Measurements from ENCODE around the gene RTL10.

RTL10 gene

DNA sequence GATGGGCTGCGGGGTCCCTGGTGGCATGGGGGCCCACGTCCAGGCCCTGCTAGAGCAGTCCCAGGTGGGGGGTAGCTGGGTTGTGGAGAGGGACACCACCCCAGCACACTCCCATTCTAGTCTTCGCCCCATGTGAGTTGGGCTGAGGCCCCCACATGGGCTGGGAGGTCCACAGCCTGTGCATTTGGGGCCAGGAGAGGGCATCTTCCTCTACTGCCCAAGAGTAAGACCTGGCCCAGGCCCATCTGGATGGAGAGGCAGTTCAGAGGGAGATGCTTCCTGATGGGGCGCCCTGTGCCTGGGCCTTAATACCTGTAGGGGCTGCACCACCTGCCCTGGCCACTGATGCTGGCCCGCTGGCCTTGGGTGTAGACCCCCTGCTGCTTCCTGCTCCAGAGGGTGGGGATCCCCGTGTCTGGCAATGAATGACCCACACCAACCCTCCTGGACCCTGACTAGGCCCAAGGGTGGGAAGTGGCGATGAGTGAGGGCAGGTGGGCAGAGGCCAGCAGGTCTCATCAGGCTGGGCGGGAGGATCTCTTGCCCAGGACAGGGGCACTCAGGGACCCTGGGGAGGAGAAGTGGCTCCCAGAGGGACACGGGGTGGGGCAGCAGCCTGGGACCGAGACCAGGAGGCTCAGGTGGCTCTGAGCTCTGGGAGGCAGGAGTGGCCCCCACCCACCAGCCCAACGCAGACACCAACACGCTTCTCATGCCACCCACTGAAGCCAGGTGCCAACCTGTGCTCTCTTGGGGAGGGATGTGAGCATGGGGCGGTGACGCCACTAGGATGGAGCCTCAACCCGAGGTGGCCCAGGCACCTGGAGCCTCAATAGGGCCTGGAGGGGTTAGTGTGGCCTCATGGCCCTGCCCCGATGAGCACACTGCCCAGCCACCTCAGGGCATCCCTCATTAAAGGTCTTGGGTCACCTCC lies 17.4 kb upstream of the RTL10 start:
- H3K27me3 ChIP-seq (replicated peaks; ENCODE audit: insufficient read depth, low read length), result no peaks in the 10 kb centered on the region
- no peaks in the 10 kb centered on the region for H3K9me2 ChIP-seq (replicated peaks; ENCODE audit: insufficient read depth, low read length)
- no peaks in the 10 kb centered on the region for H4K20me1 ChIP-seq (ENCODE audit: insufficient read depth, low read length)
- H3K36me3 ChIP-seq (replicated peaks; ENCODE audit: insufficient read depth, low read length), result no peaks in the 10 kb centered on the region
- H3K79me2 ChIP-seq (ENCODE audit: low read length), result no peaks in the 10 kb centered on the region
- H3K9ac ChIP-seq (ENCODE audit: low read length), result no peak overlapping the region
- H2AFZ ChIP-seq (ENCODE audit: low read length), result no peak overlapping the region
- TF ChIP-seq EZH2phosphoT487 (IDR thresholded peaks at IDR 0.05; ENCODE audit: low read length), result no peak
- TF ChIP-seq EZH2 (optimal IDR thresholded peaks at IDR 0.05; ENCODE audit: low read depth, low read length), result no peak
- TF ChIP-seq, protein P1, sequence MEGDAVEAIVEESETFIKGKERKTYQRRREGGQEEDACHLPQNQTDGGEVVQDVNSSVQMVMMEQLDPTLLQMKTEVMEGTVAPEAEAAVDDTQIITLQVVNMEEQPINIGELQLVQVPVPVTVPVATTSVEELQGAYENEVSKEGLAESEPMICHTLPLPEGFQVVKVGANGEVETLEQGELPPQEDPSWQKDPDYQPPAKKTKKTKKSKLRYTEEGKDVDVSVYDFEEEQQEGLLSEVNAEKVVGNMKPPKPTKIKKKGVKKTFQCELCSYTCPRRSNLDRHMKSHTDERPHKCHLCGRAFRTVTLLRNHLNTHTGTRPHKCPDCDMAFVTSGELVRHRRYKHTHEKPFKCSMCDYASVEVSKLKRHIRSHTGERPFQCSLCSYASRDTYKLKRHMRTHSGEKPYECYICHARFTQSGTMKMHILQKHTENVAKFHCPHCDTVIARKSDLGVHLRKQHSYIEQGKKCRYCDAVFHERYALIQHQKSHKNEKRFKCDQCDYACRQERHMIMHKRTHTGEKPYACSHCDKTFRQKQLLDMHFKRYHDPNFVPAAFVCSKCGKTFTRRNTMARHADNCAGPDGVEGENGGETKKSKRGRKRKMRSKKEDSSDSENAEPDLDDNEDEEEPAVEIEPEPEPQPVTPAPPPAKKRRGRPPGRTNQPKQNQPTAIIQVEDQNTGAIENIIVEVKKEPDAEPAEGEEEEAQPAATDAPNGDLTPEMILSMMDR (IDR thresholded peaks at IDR 0.05; ENCODE audit: low read length), result no peak
- no peak overlapping the region for H3K4me3 ChIP-seq (ENCODE audit: low read length)
- H3K4me1 ChIP-seq (ENCODE audit: low read length), result no peaks in the 10 kb centered on the region
- H3F3A ChIP-seq (ENCODE audit: insufficient read depth, low read length), result no peaks in the 10 kb centered on the region
- H3K27ac ChIP-seq (ENCODE audit: low read length), result no peak overlapping the region
- no peaks in the 10 kb centered on the region for H3K9me3 ChIP-seq (replicated peaks; ENCODE audit: insufficient read depth, low read length)
- no peak for DNase-seq
- H3K4me2 ChIP-seq (ENCODE audit: low read depth, low read length), result no peak overlapping the region

DNA sequence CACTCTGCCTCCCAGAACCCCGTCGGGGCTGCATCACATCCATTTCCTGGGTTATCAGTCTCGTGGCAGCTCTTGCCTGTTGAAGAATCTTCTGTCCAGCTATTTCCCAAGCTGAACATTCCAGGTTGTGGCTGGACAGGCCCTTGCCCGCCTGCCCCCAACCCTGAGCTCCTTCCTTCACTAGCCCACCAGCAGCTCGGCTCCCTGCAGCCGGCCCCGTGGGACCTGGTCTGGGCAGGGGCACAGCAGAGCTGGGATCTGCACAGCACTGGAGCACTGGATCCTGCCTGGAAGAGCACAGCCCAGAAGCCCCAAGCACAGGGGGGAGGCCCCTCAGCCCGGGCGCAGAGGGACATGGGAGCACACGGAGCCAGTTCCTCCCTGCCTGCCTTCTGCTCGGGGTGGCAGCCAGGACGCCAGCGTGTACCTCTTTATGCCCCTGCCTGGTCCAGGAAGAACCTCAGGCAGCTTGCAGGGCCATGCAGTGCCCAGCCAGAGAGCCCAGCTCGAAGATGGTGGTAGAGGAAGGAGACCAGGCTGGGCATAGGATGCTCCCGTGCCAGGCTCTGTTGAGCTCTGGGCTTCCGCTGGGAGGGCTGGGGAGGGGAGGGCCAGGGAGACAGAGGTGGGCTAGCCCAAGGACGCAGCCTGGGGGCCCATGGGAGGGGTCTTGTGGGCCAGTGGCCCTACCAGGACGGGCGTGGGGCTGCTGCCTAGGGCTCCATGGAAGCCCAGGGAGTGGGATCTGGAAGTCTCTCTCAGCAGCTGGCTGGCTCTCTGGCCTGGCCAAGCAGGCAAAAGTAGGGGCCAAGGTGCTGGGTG lies 16.6 kb upstream of the RTL10 start:
- Histone ChIP-seq H3K9ac (ENCODE audit: low read length) (no peak overlapping the region), H3K27ac (ENCODE audit: low read length) (no peak overlapping the region), H3K4me1 (ENCODE audit: low read length) (no peaks in the 10 kb centered on the region), H3K4me3 (ENCODE audit: low read length) (no peak overlapping the region), H3F3A (ENCODE audit: insufficient read depth, low read length) (no peaks in the 10 kb centered on the region), H3K9me3 (replicated peaks; ENCODE audit: insufficient read depth, low read length) (no peaks in the 10 kb centered on the region), H3K9me2 (replicated peaks; ENCODE audit: insufficient read depth, low read length) (no peaks in the 10 kb centered on the region), H3K79me2 (ENCODE audit: low read length) (no peaks in the 10 kb centered on the region), H3K36me3 (replicated peaks; ENCODE audit: insufficient read depth, low read length) (no peaks in the 10 kb centered on the region), H3K4me2 (ENCODE audit: low read depth, low read length) (no peak overlapping the region), H3K27me3 (replicated peaks; ENCODE audit: insufficient read depth, low read length) (no peaks in the 10 kb centered on the region), H2AFZ (ENCODE audit: low read length) (no peak overlapping the region), H4K20me1 (ENCODE audit: insufficient read depth, low read length) (no peaks in the 10 kb centered on the region)
- TF ChIP-seq, protein P1 (IDR thresholded peaks at IDR 0.05; ENCODE audit: low read length), result no peak
- TF ChIP-seq EZH2phosphoT487 (IDR thresholded peaks at IDR 0.05; ENCODE audit: low read length) (no peak), EZH2 (optimal IDR thresholded peaks at IDR 0.05; ENCODE audit: low read depth, low read length) (no peak)
- no peak for DNase-seq

DNA sequence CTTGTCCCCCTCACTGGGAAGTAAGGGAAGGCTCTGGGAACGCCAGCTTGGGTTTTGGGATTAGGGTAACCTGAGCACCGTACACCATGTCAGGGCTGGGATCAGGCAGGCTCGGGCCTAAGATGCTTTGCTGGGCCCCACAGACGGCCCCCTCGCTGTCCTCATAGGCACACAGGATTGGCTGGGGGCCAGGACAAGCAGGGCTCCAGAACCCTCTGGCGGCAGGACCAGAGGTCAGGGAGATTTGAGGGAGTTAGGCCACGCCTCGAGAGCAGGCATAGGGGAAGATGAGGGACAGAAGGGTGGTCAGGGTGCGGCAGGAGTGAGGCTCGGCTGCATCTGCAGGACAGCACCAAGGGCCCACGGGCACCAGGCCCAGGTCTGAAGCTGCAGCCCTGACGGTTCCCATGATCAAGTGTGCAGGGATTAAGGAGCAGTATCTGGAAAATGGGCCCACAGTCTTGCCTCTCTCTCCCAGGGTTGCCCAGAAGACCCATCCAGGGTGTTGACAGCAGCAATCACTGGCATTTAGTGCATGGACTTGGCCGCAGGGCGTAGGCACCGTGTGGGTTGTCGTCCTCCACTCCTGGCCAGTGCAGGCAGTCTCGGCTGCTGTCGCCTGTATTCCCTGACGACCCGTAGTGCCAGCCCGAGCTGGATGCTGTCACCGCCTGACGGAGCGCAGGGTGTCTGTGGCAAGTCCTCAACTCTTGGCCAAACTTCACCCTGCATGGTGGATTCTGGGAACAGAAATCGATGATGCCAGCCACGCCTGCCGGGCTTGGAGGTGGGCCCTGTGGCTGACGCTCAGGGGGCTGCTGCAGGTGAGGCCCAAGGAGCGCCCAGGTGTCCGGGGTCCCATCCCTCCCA lies 15.7 kb upstream of the RTL10 start:
- H3K9ac ChIP-seq (ENCODE audit: low read length), result no peak overlapping the region
- H3K27ac ChIP-seq (ENCODE audit: low read length), result no peak overlapping the region
- H3F3A ChIP-seq (ENCODE audit: insufficient read depth, low read length), result no peaks in the 10 kb centered on the region
- H3K4me1 ChIP-seq (ENCODE audit: low read length), result no peaks in the 10 kb centered on the region
- no peaks in the 10 kb centered on the region for H3K36me3 ChIP-seq (replicated peaks; ENCODE audit: insufficient read depth, low read length)
- H3K9me3 ChIP-seq (replicated peaks; ENCODE audit: insufficient read depth, low read length), result no peaks in the 10 kb centered on the region
- no peak overlapping the region for H2AFZ ChIP-seq (ENCODE audit: low read length)
- no peak for DNase-seq
- H3K4me3 ChIP-seq (ENCODE audit: low read length), result no peak overlapping the region
- no peaks in the 10 kb centered on the region for H3K27me3 ChIP-seq (replicated peaks; ENCODE audit: insufficient read depth, low read length)
- no peaks in the 10 kb centered on the region for H4K20me1 ChIP-seq (ENCODE audit: insufficient read depth, low read length)
- TF ChIP-seq, protein P1 (IDR thresholded peaks at IDR 0.05; ENCODE audit: low read length), result no peak
- no peak for TF ChIP-seq EZH2phosphoT487 (IDR thresholded peaks at IDR 0.05; ENCODE audit: low read length)
- TF ChIP-seq EZH2 (optimal IDR thresholded peaks at IDR 0.05; ENCODE audit: low read depth, low read length), result no peak
- no peaks in the 10 kb centered on the region for H3K9me2 ChIP-seq (replicated peaks; ENCODE audit: insufficient read depth, low read length)
- H3K79me2 ChIP-seq (ENCODE audit: low read length), result no peaks in the 10 kb centered on the region
- H3K4me2 ChIP-seq (ENCODE audit: low read depth, low read length), result no peak overlapping the region

Measured in MM.1S (cell line).